Stimulated activated CD8-positive, alpha-beta memory T cell treated with anti-CD3 and anti-CD28 coated beads, Interleukin-2, amount 100 ng/mL, for 1 hour (primary cell): ENCODE results near the gene TYW1.
"Not testable (repeated sequence)": the region's sequence is repeated elsewhere in the genome, so short reads cannot be mapped to it uniquely, and the experiment has no call there.

Experiments
- DNase-seq, 2 donors: peaks; one replicate each; pipeline ENCODE4 v3.0.0-alpha.2; 2020; ENCODE audit warnings: low read depth in 2 of 2

TYW1 gene

DNA sequence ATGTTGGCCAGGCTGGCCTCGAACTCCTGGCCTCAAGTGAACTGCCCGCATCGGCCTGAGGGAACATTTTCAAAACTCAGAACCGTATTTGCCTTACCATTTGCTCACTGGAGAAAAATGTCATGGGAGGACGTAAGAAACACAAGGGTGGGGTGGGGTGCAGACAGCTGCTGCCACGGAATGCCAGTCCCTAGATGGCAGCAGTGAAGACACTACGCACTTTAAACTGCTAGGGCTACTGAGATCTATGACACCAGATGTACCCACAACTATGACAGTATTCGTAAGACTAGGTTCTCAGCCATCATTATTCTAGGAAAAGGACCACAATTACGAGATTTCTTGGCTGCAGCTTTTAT lies 2.0 kb upstream of the TYW1 start:
- DNase-seq: peak; percentile 15 to 22

DNA sequence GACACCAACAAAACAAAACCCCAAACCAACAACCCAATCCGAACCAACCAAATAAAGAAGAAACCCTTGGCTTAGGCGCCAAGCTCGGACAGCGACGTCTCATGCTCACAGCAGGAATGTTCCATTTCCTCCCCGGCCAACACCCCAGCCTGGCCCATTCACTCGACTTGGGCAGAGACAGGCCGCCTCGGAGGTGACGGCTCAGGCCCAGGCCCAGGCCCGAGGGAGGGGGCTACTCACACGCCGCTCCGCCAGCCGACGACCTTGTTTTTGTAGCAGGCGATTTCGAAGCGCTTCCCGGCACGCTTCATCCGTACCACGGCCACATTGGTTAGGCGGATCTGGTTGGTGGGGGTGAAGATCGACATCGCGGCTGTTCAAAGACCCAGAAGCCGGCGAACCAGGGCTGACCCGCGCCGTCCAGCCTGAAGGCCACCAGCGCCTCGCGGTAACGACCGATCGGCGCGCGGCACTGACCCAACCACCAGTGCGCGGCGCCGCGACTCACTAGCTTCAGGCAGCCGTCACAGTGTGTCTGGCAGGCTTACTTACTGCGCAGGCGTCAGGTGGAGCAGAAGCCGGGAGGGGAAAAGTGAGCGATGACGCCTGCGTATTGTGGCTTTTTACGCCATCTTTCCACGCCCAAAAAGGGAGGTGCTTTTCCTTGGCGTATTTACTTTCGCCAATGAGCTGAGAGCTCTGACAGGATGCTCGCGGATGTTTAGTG lies 1.4 kb upstream of the TYW1 start, which contains the start of gene SBDS:
SBDS (minus strand) TSS at position 537 of the 727 bp plus-strand sequence; CDS start at position 368, 169 bp downstream.
- peak; percentile 82 for DNase-seq

DNA sequence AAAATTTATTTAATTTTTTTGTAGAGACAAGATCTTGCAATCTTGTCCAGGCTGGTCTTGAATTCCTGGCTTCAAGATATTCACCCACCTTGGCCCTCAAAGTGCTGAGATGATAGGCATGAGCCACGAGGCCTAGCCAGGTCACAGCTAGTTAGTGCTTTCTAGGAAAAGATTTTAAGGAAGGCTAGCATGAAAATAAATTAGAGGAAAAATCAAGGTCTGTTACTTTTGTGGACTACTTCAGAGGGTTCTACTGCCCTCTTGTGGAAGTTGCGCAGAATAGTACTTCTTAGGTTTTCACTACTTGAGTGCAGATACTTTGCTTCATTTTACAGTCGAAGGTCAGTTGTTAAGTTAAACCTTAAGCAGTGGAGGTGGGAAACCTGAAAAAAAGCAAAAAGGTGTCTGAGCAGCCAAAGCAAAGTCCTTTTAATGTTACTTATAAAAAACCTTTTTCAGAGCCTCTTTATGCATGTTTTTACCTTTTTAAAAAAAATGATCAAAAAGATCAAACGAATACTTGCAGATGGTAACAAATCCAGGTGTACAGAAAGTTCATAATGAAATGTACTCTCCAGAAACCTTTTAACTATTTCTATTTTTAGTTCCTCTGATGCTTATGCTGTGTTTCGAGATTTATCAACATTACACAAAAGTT lies 4.1 kb downstream of the TYW1 start:
- not testable (repeated sequence) for DNase-seq

DNA sequence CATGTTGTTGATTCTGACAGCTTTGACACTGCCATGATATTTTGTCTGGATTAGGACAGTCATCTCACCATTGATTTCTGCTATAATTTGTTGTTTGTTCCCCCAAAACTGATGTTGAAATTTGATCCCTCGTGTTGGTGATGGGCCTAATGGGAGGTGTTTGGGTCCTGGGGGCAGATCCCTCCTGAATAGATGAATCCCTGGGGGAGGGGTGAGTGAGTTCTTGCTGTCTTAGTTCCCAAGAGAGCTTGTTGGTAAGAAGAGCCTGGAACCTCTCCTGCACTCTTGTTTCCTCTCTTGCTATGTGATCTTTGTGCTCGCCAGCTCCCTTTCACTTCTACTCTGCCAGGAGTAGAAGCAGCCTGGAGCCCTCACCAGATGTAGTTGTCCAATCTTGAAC lies 7.5 kb downstream of the TYW1 start:
- DNase-seq: not testable (repeated sequence)

DNA sequence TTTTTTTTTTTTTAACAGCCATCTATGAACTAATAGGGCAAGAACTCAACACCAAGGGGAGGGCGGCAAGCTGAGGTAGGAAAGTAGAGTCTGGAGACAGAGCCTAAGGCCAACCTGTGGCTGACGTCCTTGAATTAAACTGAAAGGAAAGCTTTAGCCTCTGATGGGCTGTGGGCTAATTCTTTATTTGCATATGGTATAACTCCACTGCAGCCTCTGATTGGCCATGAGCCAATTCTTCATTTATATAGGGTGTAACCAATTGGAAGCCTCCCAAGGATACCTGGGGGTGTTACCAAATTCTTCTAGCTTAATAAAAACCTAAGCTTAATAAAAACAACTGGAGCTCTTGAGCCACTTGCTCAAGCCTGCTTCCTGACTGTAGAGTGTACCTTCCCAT lies 10.3 kb downstream of the TYW1 start:
- DNase-seq: no peak

DNA sequence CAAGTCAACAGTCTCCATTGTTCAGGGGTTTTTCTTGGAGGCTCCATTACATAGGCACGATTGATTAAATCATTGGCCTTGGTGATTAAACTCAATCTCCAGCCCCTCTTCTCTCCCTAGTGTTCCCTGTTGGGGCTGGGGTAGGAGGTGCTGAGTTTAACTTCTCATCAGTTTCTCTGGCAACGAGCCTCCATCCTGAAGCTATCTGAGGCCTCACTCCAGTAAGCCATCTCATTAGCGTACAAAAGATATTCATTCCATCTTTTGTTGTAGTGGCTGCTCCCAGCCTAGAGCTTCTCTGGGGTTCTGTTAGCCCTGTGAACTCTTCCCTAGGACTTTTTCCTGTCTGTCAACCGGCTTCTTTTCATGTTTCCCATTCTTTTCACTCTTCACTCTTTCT lies 11.6 kb downstream of the TYW1 start:
- no peak for DNase-seq

DNA sequence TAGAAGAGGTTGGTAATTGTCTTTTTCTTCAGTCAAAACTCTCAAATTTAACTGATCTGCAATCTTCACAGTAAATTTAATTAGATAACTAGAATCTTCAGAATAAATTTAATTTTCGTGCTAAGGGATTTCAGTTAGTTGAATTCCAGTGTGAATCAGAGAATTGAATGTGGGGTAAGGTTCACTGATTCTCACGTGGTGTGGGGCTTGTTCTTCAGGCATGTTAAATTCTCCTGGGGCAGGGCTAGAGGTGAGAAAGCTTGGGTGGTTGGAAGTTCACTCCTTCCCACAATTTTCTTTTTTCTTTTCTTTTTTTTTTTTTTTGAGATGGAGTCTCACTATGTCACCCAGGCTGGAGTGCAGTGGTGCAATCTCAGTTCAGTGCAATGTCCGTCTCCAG lies 13.0 kb downstream of the TYW1 start:
- DNase-seq: not testable (repeated sequence)

DNA sequence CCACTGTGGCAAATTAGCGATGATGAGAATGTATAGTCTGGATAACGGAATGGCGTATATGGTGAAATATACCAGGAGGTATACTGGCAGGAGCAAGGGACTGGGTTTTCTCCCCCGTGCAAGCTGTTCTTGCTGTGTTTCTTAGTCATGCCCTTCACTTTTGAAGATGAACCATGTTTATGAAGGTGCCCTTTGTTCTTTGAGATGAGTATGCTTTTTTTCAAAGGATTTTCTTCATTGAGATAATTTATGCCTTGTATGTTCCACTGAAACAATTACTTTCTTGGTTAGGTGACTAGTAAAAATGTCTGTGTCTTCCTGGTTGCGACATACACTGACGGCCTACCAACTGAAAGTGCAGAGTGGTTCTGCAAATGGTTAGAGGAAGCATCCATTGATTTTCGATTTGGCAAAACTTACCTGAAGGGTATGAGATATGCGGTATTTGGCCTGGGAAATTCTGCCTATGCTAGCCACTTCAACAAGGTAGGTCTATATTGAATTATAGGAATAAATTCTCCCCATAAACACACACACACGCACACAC lies 17.5 kb downstream of the TYW1 start:
- not testable (repeated sequence) for DNase-seq

DNA sequence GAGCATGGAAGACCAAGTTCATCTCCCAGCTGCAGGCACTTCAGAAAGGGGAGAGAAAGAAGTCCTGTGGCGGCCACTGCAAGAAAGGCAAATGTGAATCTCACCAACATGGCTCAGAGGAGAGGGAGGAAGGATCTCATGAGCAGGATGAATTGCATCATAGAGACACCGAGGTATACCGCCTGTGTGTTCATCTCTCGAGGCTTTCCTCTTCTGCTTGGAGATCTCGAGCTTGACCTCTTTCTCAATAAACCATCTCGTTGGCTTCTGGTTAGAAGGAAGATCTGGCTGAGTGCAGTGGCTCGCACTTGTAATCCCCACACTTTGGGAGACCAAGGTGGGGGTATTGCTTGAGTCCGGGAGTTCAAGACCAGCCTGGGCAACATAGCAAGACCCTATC lies 21.3 kb downstream of the TYW1 start:
- not testable (repeated sequence) for DNase-seq

DNA sequence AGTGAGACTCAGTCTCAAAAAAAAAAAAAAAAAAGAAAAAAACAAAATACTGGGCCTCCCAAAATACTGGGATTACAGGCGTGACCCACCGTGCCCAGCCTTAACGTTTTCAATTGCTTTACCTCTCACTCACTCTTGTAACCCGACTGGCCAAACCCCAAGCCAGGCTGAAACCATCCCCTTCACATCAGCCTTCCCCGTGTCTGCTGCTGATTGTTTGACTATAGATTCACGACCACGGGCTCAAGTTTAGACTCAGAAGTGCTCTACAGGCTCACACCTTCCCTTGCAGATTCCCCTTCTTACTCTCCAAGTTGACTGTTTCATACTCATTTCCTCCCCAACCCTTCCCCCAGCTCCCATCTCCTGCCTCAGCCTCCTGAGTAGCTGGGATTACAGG lies 22.3 kb downstream of the TYW1 start:
- DNase-seq: no peak

DNA sequence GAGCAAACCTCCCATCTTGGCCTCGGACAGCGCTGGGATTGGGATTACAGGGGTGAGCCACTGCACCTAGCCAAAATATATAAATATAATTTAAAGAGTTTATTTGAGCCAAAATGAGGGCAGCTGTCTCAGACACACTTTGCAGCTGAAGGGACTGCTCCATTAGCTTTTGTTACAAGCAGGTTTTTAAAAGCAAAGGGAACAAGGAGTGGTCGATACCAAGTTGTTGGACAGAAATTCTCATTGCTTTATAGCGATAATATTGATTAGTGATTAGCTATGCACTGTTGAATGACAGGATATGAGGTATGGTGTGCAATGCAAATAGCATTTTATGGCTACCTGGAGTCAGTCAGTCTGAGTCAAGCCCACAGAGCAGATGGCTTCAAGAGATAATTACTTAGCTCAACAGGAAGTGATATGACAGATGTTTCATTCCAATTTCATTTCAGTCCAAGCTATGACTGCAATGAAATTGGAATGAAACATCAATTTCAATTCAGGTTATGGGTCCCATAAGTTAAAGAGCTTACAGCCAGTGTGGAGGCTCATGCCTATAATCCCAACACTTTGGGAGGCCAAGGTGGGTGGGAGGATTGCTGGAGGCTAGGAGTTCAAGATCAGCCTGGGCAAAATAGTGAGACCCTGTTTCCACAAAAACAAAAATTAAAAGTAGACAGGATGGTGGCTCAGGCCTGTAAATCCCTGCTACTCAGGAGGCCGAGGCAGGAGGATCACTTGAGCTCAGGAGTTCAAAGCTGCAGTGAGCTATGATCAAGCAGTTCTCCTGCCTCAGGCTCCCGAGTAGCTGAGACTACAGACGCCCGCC lies 23.1 kb downstream of the TYW1 start:
- no peak for DNase-seq

DNA sequence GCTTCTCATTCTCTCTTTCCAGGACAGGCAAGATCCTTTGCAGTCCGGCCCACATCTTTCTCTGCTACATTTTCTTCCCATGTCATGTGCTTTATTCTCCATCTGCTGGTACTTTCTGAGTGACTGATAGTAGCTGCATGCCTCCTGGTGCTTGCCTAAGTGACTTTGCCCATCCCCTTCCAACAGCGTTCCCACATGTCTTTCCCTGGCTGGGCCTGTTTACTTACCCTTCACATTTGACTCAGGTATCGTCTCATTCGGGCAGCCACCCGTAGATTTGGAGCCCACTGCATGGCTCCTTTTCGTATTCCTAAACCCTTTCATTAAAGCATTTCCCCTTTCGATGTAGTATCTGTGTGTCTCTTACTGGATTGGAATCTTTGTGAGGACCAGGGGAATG lies 24.6 kb downstream of the TYW1 start:
- no peak for DNase-seq

DNA sequence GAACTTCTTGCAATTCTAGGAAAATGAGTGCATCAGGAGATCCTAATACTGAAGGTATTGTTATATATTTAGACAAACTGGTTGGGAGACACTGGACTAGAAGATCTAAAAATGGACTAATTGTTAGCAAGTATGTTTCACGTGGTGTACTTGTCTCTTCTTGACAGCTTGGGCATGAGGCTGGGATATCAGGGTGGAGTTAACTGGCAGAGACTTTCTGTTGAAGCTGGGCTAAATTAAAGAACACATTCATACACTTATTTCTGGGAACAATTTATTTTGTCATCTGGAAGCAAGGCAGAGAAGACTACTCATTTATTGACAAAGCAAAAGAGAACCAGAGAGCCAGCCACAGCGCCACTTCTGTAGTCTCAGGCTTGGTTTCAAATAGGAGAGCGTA lies 25.9 kb downstream of the TYW1 start:
- no peak for DNase-seq

DNA sequence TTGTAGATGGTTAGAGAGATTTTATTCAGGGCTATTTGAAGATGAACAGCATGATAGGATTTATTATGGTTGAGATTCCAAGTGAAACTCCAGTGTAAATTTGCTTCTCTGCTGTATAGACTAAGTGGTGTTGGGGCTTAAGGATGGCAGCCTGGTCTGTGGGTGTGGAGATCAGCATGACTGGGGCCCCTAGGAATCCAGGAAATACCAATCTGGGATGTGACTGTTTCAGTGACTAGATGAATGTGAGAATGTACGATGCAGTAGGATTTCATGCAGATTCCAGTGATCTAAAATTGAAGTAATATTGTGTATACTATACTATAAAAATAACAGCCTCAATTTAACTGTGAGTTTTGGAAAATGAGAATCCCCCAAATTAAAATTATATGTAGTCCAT lies 28.8 kb downstream of the TYW1 start:
- not testable (repeated sequence) for DNase-seq

DNA sequence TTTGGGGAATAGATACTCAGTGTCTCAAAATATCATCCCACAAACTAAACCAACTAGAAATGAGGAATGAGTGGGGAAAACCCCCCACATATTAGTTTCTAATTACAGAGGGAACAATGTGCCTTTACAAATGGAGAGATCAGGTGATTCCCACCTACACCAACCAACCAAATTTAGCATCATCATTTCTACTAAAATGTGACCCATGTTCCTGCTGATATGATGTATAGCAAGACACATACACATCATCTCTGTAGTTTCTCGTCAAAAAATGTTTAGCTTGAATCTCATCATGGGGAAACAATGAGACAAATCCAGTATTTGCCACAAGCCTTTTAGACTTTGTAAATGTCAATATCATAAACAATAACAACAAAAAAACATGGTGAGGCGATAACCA lies 35.1 kb downstream of the TYW1 start:
- DNase-seq: not testable (repeated sequence)

DNA sequence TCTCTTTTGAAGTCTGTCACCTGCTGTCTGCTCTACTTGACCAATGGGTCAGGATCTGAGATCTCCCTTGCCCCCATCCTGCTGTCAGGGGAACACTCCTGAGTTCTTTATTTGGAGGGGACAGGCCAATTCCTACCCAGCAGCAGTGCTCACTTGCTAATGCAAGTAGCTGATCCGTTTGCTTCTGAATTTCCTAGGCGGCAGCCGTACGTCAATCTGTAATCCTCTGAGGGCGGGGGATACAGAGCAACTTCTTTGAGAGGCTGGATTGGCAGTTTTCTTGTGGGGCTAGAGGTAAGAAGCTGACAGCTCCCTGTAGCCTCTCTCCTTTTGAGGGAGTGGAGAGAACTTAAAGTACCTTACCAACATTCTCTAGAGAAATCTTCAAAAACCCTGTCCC lies 36.6 kb downstream of the TYW1 start:
- DNase-seq: no peak

DNA sequence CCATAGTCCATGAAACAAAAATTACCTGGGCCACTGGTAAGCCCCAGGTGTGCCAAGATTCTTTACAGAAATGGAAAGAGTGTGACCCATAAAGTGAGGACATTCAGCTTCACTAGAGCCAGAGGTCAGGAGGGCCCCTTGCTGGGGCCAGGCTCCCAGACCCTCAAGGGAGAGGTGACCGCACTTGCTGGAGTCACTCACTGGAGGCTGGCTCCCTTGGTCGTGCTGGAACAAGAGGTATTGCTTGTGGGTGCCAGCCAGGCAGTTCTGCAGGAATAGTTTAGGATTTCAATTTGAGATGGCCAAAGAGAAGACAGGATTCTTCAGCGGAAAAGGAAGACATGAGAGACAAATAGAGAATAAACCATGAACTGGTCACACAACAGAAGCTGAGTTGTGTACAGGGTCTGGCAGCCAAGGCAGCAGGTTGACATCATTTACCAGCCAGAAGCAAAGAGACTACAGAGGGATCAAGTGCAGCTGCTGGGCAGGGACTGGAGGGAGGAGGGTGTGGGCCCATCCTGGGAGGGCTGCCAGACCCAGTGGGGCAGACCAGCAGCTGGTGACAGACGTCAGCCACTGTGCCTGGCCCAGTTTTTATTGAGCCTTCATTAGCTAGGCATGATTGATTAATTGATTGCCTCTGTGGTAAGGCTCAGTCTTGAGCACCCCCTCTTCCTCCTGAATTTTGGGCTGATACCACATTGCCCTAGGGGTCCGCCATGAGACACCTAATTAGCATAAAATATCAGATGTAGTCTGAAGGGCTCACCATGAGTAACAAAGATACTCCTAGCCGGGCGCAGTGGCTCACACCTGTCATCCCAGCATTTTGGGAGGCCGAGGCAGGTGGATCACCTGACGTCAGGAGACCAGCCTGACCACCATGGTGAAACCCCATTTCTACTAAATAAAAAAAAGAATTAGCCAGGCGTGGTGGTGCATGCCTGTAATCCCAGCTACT lies 40.1 kb downstream of the TYW1 start:
- DNase-seq: not testable (repeated sequence)

DNA sequence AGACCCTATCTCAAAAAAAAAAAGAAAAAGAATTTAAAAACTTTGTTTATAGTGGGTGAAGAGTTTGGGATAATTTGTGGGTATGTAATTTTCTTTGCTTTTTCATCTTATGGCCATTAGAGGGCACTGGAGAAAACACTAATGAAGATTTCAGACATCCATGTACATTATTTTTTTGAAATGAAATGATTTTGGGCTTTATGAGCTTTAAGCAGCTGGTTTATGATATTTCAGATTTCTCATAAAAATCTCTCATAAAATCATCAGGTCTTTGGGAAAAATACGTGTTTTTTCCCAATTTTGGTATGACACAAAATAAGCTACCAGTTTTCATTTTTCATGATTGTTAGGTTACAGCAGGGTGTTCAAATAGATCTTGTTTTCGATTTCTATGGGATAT lies 44.2 kb downstream of the TYW1 start:
- not testable (repeated sequence) for DNase-seq

DNA sequence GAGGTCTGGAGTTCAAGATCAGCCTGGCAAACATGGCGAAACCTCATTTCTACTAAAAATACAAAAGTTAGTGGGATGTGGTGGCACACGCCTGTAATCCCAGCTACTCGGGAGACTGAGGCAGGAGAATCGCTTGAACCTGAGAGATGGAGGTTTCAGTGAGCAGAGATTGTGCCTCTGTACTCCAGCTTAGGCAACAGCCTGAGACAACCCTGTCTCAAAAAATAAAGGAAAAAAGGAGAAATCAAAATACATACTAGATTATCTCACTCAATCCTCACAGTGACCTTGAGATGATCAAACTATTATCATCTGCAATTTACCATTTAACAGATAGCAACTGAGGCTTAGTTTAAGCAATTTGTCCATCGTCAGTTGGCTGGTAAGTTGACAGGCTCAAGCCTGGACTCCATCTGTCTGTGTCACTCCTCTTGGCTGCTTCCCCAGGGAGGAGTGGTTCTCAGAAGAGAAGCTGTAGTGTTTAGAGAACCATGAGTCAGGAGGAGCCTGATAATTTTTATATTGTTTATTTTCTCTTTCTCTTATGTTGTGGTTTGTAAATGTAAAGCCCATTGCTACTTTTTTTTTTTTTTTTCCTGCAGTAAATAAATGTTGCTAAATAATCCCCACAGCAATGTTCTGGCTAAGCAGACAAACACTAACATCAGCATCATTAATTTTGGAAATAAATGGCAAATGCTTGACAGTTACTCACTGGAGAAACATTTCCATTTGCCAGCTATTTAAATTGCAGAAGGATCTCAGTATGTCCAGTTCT lies 46.3 kb downstream of the TYW1 start:
- not testable (repeated sequence) for DNase-seq

DNA sequence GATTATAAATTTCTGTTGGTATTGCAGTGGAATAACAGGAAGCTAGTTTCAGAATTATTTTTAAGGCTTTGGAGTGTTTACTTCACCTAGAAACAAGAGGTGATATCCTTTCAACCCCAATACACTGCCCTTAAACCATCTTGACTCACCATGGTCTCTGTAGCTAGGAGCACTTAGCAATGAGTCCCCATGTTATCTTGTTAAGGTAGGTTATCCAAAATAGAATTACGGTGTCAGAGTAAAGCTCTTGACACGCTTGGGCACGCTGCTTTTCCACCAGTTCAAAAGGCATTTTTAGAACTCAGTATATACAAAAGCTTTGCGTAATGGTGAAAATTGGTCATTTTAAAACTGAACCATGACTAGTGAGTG lies 46.9 kb downstream of the TYW1 start:
- DNase-seq: not testable (repeated sequence)
